ENCODE results near the gene FOXJ2.
A peak's percentile ranks its signal among the peaks of the same experiment; 100 is the strongest.
"Not testable (repeated sequence)": the region's sequence is repeated elsewhere in the genome, so short reads cannot be mapped to it uniquely, and the experiment has no call there.

Gene FOXJ2

GRCh38 chr12:8064131-8064530, 31.6 kb downstream of the FOXJ2 start:
- H2AK5ac ChIP-seq (ENCODE audit: low read length), result no peak overlapping the region
- no peaks in the 10 kb centered on the region for H3K79me2 ChIP-seq (ENCODE audit: control insufficient read depth, insufficient read depth, low read length, poor library complexity)
- H3K27me3 ChIP-seq (ENCODE audit: insufficient read depth, low read length), result no peaks in the 10 kb centered on the region
- H4K12ac ChIP-seq (ENCODE audit: low read depth, low read length), result no peak overlapping the region
- H3K4me1 ChIP-seq (ENCODE audit: control insufficient read depth in 1 of 2, insufficient read depth in 2 of 2, low read length in 2 of 2), result no peaks in the 10 kb centered on the region
- DNase-seq, result no peak
- no peak overlapping the region for H3K27ac ChIP-seq (ENCODE audit: low read depth, low read length)
- H2BK5ac ChIP-seq (ENCODE audit: low read depth, low read length, poor library complexity), result no peak overlapping the region
- no peak overlapping the region for H3K4me3 ChIP-seq (ENCODE audit: low read depth, low read length)
- H3K23ac ChIP-seq (ENCODE audit: low read length), result no peak overlapping the region
- no peak overlapping the region for H4K91ac ChIP-seq (ENCODE audit: low read depth, low read length)
- H4K8ac ChIP-seq (ENCODE audit: low read depth, low read length), result no peak overlapping the region
- H2AFZ ChIP-seq (ENCODE audit: insufficient read depth, low read length, poor library complexity), result no peak overlapping the region
- H3K9me3 ChIP-seq (ENCODE audit: insufficient read depth, low read depth, low read length), result no peaks in the 10 kb centered on the region
- H2BK120ac ChIP-seq (ENCODE audit: insufficient read depth, low read length, poor library complexity), result no peak overlapping the region
- no peak overlapping the region for H3K18ac ChIP-seq (ENCODE audit: low read length)
- no peaks in the 10 kb centered on the region for H3K79me1 ChIP-seq (ENCODE audit: low read length)
- H3K4ac ChIP-seq (ENCODE audit: low read depth, low read length), result no peak overlapping the region
- no peak overlapping the region for H3K14ac ChIP-seq (ENCODE audit: low read length)
- H3K36me3 ChIP-seq (ENCODE audit: control insufficient read depth in 1 of 2, insufficient read depth in 2 of 2, low read length in 2 of 2), result no peaks in the 10 kb centered on the region
- no peak overlapping the region for H3K4me2 ChIP-seq (ENCODE audit: low read length)
- no peak overlapping the region for H3K9ac ChIP-seq (ENCODE audit: low read length)
- H2BK12ac ChIP-seq (ENCODE audit: low read length), result no peak overlapping the region

- Histone ChIP-seq H2BK5ac (ENCODE audit: low read depth, low read length, poor library complexity) (no peak within 1 kb of the TSS), H3K23ac (ENCODE audit: low read length) (no peak within 1 kb of the TSS), H3K4me1 (ENCODE audit: control insufficient read depth in 1 of 2, insufficient read depth in 2 of 2, low read length in 2 of 2) (no peaks in the 10 kb centered on the region), H3K18ac (ENCODE audit: low read length) (no peak within 1 kb of the TSS), H3K79me2 (ENCODE audit: control insufficient read depth, insufficient read depth, low read length, poor library complexity) (no peaks in the 10 kb centered on the region), H3K9ac (ENCODE audit: low read length) (no peak within 1 kb of the TSS), H3K79me1 (ENCODE audit: low read length) (no peaks in the 10 kb centered on the region), H3K4ac (ENCODE audit: low read depth, low read length) (no peak within 1 kb of the TSS), H3K27ac (ENCODE audit: low read depth, low read length) (no peak within 1 kb of the TSS), H3K36me3 (ENCODE audit: control insufficient read depth in 1 of 2, insufficient read depth in 2 of 2, low read length in 2 of 2) (no peaks in the 10 kb centered on the region), H2AFZ (ENCODE audit: insufficient read depth, low read length, poor library complexity) (no peak within 1 kb of the TSS), H3K27me3 (ENCODE audit: insufficient read depth, low read length) (no peaks in the 10 kb centered on the region), H3K4me2 (ENCODE audit: low read length) (no peak within 1 kb of the TSS), H3K4me3 (ENCODE audit: low read depth, low read length) (no peak within 1 kb of the TSS), H3K14ac (ENCODE audit: low read length) (no peak within 1 kb of the TSS), H3K9me3 (ENCODE audit: insufficient read depth, low read depth, low read length) (no peaks in the 10 kb centered on the region), H4K12ac (ENCODE audit: low read depth, low read length) (no peak within 1 kb of the TSS), H2BK120ac (ENCODE audit: insufficient read depth, low read length, poor library complexity) (no peak within 1 kb of the TSS), H2AK5ac (ENCODE audit: low read length) (no peak within 1 kb of the TSS), H4K91ac (ENCODE audit: low read depth, low read length) (no peak within 1 kb of the TSS), H2BK12ac (ENCODE audit: low read length) (peak within 1 kb of the TSS; percentile 71), H4K8ac (ENCODE audit: low read depth, low read length) (no peak within 1 kb of the TSS)
- WGBS (ENCODE audit: extremely low coverage, insufficient coverage, insufficient read length), result no CpG with 5 or more reads among the region's 2 CpGs
- DNase-seq, result peak in 1 of 2 donors; percentile 52
These were observed 33.6 kb downstream of the FOXJ2 start, which contains the start of gene C3AR1 for GRCh38 chr12:8065991-8066594. Gene C3AR1, minus strand, starts transcription at chr12:8066359. Its CDS starts 6,174 bp downstream, at chr12:8060185.

GRCh38 chr12:8069582-8069981, 37.1 kb downstream of the FOXJ2 start:
- Histone ChIP-seq H3K14ac (ENCODE audit: low read length) (no peak overlapping the region), H3K9me3 (ENCODE audit: insufficient read depth, low read depth, low read length) (no peaks in the 10 kb centered on the region), H2AFZ (ENCODE audit: insufficient read depth, low read length, poor library complexity) (no peak overlapping the region), H3K4me2 (ENCODE audit: low read length) (no peak overlapping the region), H2BK12ac (ENCODE audit: low read length) (no peak overlapping the region), H3K4me3 (ENCODE audit: low read depth, low read length) (no peak overlapping the region), H4K8ac (ENCODE audit: low read depth, low read length) (no peak overlapping the region), H3K9ac (ENCODE audit: low read length) (no peak overlapping the region), H3K79me1 (ENCODE audit: low read length) (no peaks in the 10 kb centered on the region), H3K79me2 (ENCODE audit: control insufficient read depth, insufficient read depth, low read length, poor library complexity) (no peaks in the 10 kb centered on the region), H3K27me3 (ENCODE audit: insufficient read depth, low read length) (no peaks in the 10 kb centered on the region), H2AK5ac (ENCODE audit: low read length) (no peak overlapping the region), H2BK5ac (ENCODE audit: low read depth, low read length, poor library complexity) (no peak overlapping the region), H3K4me1 (ENCODE audit: control insufficient read depth in 1 of 2, insufficient read depth in 2 of 2, low read length in 2 of 2) (no peaks in the 10 kb centered on the region), H3K18ac (ENCODE audit: low read length) (no peak overlapping the region), H2BK120ac (ENCODE audit: insufficient read depth, low read length, poor library complexity) (no peak overlapping the region), H3K23ac (ENCODE audit: low read length) (no peak overlapping the region), H3K4ac (ENCODE audit: low read depth, low read length) (no peak overlapping the region), H3K36me3 (ENCODE audit: control insufficient read depth in 1 of 2, insufficient read depth in 2 of 2, low read length in 2 of 2) (no peaks in the 10 kb centered on the region), H4K12ac (ENCODE audit: low read depth, low read length) (no peak overlapping the region), H4K91ac (ENCODE audit: low read depth, low read length) (no peak overlapping the region), H3K27ac (ENCODE audit: low read depth, low read length) (no peak overlapping the region)
- DNase-seq, result no peak

- H4K8ac ChIP-seq (ENCODE audit: low read depth, low read length); DNase-seq; H3K27ac ChIP-seq (ENCODE audit: low read depth, low read length); H3K23ac ChIP-seq (ENCODE audit: low read length); H3K4ac ChIP-seq (ENCODE audit: low read depth, low read length); H3K27me3 ChIP-seq (ENCODE audit: insufficient read depth, low read length); H3K18ac ChIP-seq (ENCODE audit: low read length); H3K36me3 ChIP-seq (ENCODE audit: control insufficient read depth in 1 of 2, insufficient read depth in 2 of 2, low read length in 2 of 2); H4K12ac ChIP-seq (ENCODE audit: low read depth, low read length); H4K91ac ChIP-seq (ENCODE audit: low read depth, low read length); H3K4me1 ChIP-seq (ENCODE audit: control insufficient read depth in 1 of 2, insufficient read depth in 2 of 2, low read length in 2 of 2); H3K9me3 ChIP-seq (ENCODE audit: insufficient read depth, low read depth, low read length); H3K9ac ChIP-seq (ENCODE audit: low read length); H2BK5ac ChIP-seq (ENCODE audit: low read depth, low read length, poor library complexity); H2BK12ac ChIP-seq (ENCODE audit: low read length); H3K14ac ChIP-seq (ENCODE audit: low read length); H2BK120ac ChIP-seq (ENCODE audit: insufficient read depth, low read length, poor library complexity); H2AFZ ChIP-seq (ENCODE audit: insufficient read depth, low read length, poor library complexity); H2AK5ac ChIP-seq (ENCODE audit: low read length); H3K4me3 ChIP-seq (ENCODE audit: low read depth, low read length); H3K79me2 ChIP-seq (ENCODE audit: control insufficient read depth, insufficient read depth, low read length, poor library complexity); H3K79me1 ChIP-seq (ENCODE audit: low read length); H3K4me2 ChIP-seq (ENCODE audit: low read length): not testable (repeated sequence)
- WGBS (ENCODE audit: extremely low coverage, insufficient coverage, insufficient read length), result no CpG with 5 or more reads among the region's 3 CpGs
These were observed 39.3 kb downstream of the FOXJ2 start for GRCh38 chr12:8071820-8072219.

Data from trophoblast cell (in vitro differentiated cells and primary cell).